ENCODE data around the gene ACP1.
"Not testable (repeated sequence)": the region's sequence is repeated elsewhere in the genome, so short reads cannot be mapped to it uniquely, and the experiment has no call there.

Gene ACP1

DNA sequence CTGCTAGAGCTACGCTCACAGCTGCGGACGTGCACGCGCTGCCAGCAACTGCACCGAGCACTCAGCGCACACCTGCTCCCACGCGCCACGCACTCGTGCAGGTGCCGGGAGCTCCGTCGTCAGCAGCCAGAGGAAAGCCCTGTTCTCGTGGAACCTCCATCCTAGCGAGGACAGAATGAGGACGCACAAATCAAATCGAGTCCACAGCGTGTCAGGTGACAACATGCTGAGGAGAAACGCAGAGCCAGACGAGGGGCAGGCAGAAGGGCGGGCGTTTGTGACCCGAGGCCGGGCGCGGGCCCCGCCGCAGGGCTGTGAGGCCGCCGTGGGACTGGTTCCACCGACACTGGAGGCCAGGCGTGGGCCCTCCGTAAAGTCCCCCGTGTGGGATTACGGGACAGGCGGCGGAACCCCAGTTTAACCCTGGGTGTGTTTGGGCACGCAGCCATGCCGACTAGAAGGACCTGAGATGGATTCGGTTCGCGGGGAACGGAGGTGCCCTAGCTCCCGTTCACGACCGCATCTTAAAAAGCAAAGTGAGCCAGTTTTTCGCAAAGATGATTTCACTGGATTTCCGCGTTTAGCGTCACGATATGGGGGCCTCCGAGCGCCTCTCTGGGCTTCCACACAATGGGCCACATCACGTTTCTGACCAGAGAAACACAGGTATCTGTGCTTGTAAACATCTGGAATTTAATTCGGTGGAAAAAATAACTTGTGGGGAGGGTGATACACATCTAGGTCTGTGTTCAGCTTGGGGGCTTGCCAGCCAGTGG, 50.0 kb downstream of the ACP1 start:
- no peak for DNase-seq

DNA sequence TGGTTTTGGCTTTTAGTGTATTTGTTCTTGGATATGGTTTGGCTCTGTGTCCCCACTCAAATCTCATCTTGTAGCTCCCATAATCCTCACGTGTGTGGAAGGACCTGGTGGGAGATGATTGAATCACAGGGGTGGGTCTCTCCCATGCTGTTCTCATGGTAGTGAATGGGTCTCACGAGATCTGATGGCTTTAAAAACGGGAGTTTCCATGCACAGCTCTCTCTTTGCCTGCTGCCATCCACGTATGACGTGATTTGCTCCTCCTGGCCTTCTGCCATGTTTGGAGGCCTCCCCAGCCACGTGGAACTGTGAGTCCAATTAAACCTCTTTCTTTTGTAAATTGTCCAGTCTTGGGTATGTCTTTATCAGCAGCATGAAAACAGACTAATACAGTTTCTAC, 51.2 kb downstream of the ACP1 start:
- not testable (repeated sequence) for DNase-seq

DNA sequence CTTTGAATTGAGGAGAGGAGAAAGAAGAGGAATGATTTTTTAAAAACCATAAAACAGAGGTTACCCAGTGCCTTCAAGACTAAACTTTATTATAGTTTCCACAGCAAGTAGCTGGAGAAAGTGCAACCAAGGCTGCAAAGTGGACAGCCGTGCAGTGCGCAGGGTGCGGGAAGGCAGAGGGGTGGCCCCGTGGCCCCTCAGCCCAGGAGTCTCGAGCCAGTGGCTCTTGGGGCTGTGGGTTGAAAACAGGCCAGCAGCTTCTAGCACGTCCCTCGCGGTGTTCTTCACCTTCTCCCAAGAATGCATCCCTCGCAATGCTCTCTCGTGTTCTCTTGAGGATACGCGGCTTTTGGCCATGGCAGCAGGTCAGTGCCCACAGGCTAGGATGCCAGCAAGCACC, 51.6 kb downstream of the ACP1 start:
- DNase-seq: no peak

- no peak for DNase-seq
Observed at GRCh38 chr2:317501-318424, 53.0 kb downstream of the ACP1 start.

DNA sequence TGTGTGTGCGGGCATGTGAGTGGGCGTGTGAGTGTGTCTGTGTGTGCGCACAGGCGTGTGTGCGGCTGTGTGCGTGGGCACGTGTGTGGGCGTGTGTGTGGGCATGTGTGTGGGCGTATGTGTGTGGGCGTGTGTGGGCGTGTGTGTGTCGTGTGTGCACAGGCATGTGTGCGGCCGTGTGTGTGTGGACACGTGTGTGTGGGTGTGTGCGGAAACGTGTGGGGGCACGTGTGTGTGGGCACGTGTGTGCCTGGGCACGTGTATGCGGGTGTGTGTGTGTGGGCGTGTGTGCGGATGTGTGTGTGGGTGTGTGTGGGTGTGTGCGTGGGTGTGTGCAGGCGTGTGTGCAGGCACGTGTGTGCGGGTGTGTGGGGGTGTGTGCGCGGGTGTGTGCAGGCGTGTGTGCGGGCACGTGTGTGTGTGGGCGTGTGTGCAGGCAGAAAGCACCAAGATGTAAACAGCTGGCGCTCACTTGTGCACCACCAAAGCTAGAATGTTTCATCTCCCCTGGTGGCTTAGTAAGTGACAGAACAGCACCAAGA, 54.4 kb downstream of the ACP1 start:
- DNase-seq: no peak

DNA sequence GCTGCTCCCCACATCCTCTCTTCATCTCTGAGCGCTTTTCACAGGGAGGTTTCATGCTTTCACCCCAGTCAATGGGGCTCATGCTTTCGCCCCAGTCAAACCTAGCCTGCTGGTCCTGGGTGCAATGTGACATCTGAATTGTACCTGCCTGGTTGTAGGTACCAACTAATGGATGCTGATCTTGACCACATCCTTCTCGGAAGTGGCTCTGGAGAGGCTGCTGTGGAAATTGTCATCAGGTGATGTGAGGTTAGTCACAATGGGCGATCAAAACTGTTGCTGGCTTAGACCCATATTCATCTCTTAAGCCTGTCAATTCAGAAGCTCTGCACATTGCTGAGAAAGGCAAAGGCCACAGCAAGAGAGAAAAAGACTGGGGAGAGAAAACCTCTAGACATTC, 55.8 kb downstream of the ACP1 start:
- DNase-seq: no peak

DNA sequence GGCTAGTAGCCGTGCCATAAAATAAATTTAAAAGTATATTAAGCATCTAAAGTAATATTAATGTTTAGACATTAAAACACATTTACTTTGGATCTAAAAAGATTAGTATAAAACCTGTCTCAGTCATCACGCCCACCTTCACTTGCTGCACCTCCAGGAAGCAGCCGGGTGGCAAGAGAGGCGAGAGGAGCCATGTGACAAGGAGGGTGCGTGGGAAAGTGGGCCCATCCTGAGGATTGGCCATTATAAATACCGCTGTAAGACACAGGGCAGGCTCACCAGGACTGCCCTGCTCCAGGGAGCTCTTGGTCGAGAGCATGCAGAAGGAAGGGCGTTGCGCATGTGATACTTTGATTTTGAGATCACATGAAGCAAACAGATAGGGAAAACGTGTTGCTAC, 57.6 kb downstream of the ACP1 start:
- no peak for DNase-seq

GRCh38 chr2:323035-323434, 58.3 kb downstream of the ACP1 start:
- DNase-seq: no peak

Measured in inflammatory macrophage treated with lipopolysaccharide for 4 hours (primary cell).